Umbilical cord (tissue), 2 donors: Measurements from ENCODE around the gene SUSD1. TPM values are rescaled to one million over a fixed set of nuclear protein-coding genes. Genes with fewer than 3 reads are reported as not detected.
"Not testable (repeated sequence)": the region's sequence is repeated elsewhere in the genome, so short reads cannot be mapped to it uniquely, and the experiment has no call there.

Source experiments
- DNase-seq: peaks from one replicate; pipeline ENCODE4 v3.0.0-alpha.2; 2015; ENCODE audit warnings: low spot score
- total RNA-seq: library from RNA; depleted of rRNA; stranded (reverse); fragments of >200 nt; gene quantifications from one replicate; pipeline ENCODE4 v1.2.3, GENCODE V29; 2014; ENCODE audit warnings: low replicate concordance; ENCODE audit not compliant: insufficient read depth

SUSD1 gene
- total RNA-seq, 1 donor from 2014 or later: 19.5 TPM

GRCh38 chr9:112130347-112130746 lies 44.8 kb downstream of the SUSD1 start:
- no peak for DNase-seq

GRCh38 chr9:112129246-112129645 lies 45.9 kb downstream of the SUSD1 start:
- DNase-seq: no peak

- DNase-seq: not testable (repeated sequence)
Measured at GRCh38 chr9:112128399-112128798, 46.7 kb downstream of the SUSD1 start.

GRCh38 chr9:112127281-112127680 lies 47.8 kb downstream of the SUSD1 start:
- DNase-seq: no peak

- no peak for DNase-seq
Measured at GRCh38 chr9:112125951-112126388, 49.1 kb downstream of the SUSD1 start.

GRCh38 chr9:112124156-112124555 lies 50.9 kb downstream of the SUSD1 start:
- no peak for DNase-seq

- no peak for DNase-seq
Measured at GRCh38 chr9:112121633-112122032, 53.5 kb downstream of the SUSD1 start.

- DNase-seq: no peak
Measured at GRCh38 chr9:112120439-112120925, 54.6 kb downstream of the SUSD1 start.

- DNase-seq: no peak
Measured at GRCh38 chr9:112120030-112120341, 55.1 kb downstream of the SUSD1 start.

- peak; percentile 63 for DNase-seq
Measured at GRCh38 chr9:112119225-112120029, 55.7 kb downstream of the SUSD1 start.

GRCh38 chr9:112118009-112118408 lies 57.1 kb downstream of the SUSD1 start:
- DNase-seq: no peak

- no peak for DNase-seq
Measured at GRCh38 chr9:112115970-112116753, 58.9 kb downstream of the SUSD1 start.

GRCh38 chr9:112115109-112115508 lies 60.0 kb downstream of the SUSD1 start:
- DNase-seq: no peak

- no peak for DNase-seq
Measured at GRCh38 chr9:112112941-112113681, 62.0 kb downstream of the SUSD1 start.

GRCh38 chr9:112112519-112112918 lies 62.6 kb downstream of the SUSD1 start:
- no peak for DNase-seq

- no peak for DNase-seq
Measured at GRCh38 chr9:112111461-112111860, 63.6 kb downstream of the SUSD1 start.

GRCh38 chr9:112110777-112111113 lies 64.4 kb downstream of the SUSD1 start:
- DNase-seq: no peak

GRCh38 chr9:112110094-112110776 lies 64.9 kb downstream of the SUSD1 start:
- no peak for DNase-seq

GRCh38 chr9:112104901-112105300 lies 70.2 kb downstream of the SUSD1 start:
- no peak for DNase-seq

- DNase-seq: no peak
Measured at GRCh38 chr9:112104401-112104800, 70.7 kb downstream of the SUSD1 start.

- DNase-seq: no peak
Measured at GRCh38 chr9:112103405-112103804, 71.7 kb downstream of the SUSD1 start.
